ENCODE results near the gene FNTB.

DNA sequence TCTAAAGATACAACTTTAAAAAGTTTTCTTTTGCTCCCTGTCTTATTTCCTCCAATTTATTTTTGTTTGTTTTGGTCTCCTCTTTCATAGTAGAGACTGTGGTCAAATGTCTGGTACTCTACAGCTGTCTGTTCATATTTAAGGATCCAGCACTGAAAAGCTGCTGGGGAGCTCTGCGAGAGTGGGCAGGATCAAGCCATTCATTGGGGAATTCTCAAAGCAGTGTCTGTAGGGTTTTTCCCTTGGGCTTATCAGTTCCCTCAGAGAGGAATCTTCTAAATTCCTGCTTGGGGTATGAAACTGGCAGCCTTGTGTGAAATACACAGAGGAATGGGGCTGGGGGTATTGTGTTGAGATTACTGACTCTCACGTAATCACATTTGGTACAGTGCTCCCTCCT is 52.3 kb downstream of the FNTB start:
- TF ChIP-seq CREB1 (IDR thresholded peaks at IDR 0.05; ENCODE audit: low read depth) (no peak), TEAD4 (IDR thresholded peaks at IDR 0.05) (no peak)
- TF ChIP-seq, protein P1, sequence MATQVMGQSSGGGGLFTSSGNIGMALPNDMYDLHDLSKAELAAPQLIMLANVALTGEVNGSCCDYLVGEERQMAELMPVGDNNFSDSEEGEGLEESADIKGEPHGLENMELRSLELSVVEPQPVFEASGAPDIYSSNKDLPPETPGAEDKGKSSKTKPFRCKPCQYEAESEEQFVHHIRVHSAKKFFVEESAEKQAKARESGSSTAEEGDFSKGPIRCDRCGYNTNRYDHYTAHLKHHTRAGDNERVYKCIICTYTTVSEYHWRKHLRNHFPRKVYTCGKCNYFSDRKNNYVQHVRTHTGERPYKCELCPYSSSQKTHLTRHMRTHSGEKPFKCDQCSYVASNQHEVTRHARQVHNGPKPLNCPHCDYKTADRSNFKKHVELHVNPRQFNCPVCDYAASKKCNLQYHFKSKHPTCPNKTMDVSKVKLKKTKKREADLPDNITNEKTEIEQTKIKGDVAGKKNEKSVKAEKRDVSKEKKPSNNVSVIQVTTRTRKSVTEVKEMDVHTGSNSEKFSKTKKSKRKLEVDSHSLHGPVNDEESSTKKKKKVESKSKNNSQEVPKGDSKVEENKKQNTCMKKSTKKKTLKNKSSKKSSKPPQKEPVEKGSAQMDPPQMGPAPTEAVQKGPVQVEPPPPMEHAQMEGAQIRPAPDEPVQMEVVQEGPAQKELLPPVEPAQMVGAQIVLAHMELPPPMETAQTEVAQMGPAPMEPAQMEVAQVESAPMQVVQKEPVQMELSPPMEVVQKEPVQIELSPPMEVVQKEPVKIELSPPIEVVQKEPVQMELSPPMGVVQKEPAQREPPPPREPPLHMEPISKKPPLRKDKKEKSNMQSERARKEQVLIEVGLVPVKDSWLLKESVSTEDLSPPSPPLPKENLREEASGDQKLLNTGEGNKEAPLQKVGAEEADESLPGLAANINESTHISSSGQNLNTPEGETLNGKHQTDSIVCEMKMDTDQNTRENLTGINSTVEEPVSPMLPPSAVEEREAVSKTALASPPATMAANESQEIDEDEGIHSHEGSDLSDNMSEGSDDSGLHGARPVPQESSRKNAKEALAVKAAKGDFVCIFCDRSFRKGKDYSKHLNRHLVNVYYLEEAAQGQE (IDR thresholded peaks at IDR 0.05; ENCODE audit: low read depth), result no peak
